ENCODE data around the gene MPIG6B.

MPIG6B gene

GRCh38 chr6:31768363-31769257, 45.4 kb downstream of the MPIG6B start:
- no peak for DNase-seq (ENCODE audit: low spot score)

GRCh38 chr6:31769684-31770371, 46.7 kb downstream of the MPIG6B start:
- no peak for DNase-seq (ENCODE audit: low spot score)

- no peak for DNase-seq (ENCODE audit: low spot score)
Measured at GRCh38 chr6:31770860-31771259, 47.7 kb downstream of the MPIG6B start.

DNA sequence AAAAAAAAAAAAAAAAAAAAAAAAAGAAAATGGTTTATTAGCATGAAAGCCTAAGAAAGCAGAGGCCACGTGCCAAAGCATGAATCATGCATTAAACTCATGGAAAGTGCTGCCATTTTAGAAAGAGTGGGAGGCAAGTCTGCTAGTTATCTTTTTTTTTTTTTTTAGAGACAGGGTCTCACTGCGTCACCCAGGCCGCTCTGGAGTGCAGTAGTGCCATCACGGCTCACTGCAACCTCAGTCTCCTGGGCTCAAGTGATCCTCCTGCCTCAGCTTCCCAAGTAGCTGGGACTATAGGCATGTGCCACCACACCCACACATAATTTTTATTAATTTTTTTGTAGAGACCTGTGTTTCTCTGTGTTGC, 48.8 kb downstream of the MPIG6B start:
- DNase-seq (ENCODE audit: low spot score): no peak

GRCh38 chr6:31775184-31775583, 52.0 kb downstream of the MPIG6B start:
- no peak for DNase-seq (ENCODE audit: low spot score)

- no peak for DNase-seq (ENCODE audit: low spot score)
Measured at GRCh38 chr6:31775633-31776484, 52.7 kb downstream of the MPIG6B start.
